Stimulated activated CD8-positive, alpha-beta memory T cell treated with anti-CD3 and anti-CD28 coated beads, Interleukin-15, amount 100 ng/mL, for 48 hours (primary cell): ENCODE results near the gene TBPL2.
"Not testable (repeated sequence)": the region's sequence is repeated elsewhere in the genome, so short reads cannot be mapped to it uniquely, and the experiment has no call there.

ENCODE experiments used
- DNase-seq, 2 donors: peaks; one replicate each; pipeline ENCODE4 v3.0.0-alpha.2; 2020; ENCODE audit warnings: low read depth in 2 of 2

Gene TBPL2

GRCh38 chr14:55440385-55440784 is at the start of gene TBPL2:
Gene TBPL2 (minus strand): TSS chr14:55440616. CDS start chr14:55440449, 167 bp downstream.
- no peak for DNase-seq

GRCh38 chr14:55488204-55488603 is 47.8 kb upstream of the TBPL2 start:
- no peak for DNase-seq

DNA sequence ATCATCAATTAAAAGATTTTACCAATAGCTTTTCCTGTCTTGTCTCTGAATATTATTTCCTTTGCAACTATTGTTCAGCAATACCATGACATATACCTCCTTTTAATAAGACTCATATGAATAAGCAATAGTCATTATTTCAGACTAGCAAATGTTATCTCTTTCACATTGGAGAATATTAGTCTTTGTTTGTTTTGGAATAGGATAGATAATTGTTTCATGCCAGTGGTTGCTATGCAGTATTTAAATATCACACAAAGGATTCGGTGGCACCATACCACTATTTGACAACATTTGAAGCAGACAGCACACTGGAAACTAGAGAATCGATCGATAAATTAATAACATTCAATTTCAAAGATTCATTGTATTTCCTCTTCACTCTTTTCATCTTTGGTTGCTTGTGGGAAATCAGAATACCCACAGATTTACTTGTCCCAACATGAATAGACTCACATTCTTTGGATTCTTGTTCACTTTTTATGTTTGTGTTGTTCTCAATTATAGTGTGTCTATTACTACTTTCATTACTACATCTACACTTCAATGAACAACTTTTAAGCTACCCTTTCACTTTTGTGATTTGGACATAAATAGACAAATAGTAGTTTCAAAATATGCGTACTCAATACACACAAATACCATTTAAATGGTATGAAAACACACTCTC is 42.7 kb upstream of the TBPL2 start:
- no peak for DNase-seq

GRCh38 chr14:55481769-55482168 is 41.4 kb upstream of the TBPL2 start:
- no peak for DNase-seq

- no peak for DNase-seq
Measured at GRCh38 chr14:55477680-55478079, 37.3 kb upstream of the TBPL2 start.

DNA sequence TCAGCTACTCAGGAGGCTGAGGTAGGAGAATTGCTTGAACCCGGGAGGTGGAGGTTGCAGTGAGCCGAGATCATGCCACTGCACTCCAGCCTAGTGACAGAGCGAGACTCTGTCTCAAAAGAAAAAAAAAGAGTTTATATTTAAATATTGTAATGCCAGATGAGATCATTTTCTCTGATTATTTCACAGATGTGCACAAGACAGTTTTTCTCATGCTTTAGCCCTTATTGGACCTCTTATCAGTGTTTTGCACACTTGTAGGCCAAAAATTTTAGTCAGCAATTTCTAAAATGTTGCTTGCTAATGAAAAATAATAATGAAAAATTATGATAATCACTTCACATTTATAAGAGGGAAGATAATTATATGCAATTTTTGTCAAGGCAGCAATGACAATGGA is 36.0 kb upstream of the TBPL2 start:
- DNase-seq = not testable (repeated sequence)

DNA sequence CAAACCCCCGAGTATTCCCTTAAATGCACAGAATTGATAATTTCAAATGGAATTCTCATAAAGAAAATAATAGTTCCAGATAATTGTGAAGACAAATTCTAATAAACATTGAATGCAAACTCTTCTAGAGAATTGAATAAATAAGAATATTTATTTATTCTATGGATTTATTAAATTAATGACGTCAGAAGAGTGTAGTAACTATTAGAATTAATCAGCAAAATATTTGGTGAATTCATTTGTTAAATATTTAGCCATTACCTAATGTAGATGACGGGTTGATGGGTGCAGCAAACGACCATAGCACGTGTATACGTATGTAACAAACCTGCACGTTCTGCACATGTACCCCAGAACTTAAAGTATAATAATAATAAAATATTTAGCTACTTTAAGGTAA is 33.4 kb upstream of the TBPL2 start:
- DNase-seq = no peak

DNA sequence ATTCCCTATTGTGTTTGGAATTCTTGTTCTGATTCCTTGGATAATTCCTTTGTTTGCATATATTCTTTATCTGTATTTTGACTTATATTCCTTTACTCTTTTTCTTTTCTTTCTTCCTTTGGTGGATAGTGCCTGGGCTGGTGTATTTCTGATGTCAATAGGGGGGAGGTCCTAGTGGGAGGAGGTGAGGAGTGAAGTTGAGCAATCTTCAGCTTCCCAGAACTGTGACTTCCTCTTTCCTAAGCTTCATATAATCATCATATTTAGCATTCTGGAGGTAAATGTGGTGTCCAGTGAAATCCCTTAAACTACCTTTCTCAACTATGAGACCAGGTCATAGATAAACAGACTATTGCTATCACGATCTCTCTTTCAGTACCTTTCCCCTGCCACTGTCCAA is 29.6 kb upstream of the TBPL2 start:
- DNase-seq = no peak

- no peak for DNase-seq
Measured at GRCh38 chr14:55467307-55467706, 26.9 kb upstream of the TBPL2 start.

GRCh38 chr14:55458800-55459515 is 18.5 kb upstream of the TBPL2 start:
- no peak for DNase-seq

GRCh38 chr14:55457496-55457895 is 17.1 kb upstream of the TBPL2 start:
- no peak for DNase-seq

GRCh38 chr14:55456411-55456810 is 16.0 kb upstream of the TBPL2 start:
- DNase-seq = not testable (repeated sequence)

DNA sequence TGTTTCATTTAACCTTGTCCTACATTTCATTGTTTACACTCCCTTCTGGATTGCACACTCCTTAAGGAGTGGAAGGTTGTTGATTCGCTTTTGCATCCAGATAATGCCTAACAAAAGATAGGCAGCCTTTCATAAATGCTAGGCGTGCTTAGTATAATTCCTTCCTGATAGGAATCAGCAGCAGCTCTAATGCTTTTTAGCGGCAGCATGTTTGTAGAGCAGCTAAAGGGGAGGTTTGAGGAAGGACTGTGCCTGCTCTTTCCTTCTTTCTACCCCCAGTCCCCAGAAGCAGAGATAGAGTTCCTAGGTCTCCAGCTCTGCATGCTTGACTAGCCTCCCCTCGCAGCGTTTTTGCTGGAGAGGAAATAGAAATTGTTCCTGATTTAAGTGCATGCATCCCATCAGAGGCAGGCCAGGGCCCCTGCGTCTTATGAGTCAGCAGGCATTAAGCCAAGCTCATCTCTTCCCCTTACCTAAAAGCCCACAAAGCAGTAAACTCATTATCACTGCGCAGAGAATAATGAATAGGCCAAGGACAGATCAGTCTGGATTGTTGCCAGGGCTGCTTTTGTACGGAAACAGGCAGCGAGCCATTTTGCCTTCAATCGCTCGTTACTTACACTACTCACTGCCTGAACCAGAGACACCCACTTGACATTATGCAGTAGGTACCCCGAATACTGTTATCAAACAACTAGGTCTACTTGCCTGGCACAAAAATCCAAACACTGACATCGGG is 14.0 kb upstream of the TBPL2 start:
- DNase-seq = no peak

DNA sequence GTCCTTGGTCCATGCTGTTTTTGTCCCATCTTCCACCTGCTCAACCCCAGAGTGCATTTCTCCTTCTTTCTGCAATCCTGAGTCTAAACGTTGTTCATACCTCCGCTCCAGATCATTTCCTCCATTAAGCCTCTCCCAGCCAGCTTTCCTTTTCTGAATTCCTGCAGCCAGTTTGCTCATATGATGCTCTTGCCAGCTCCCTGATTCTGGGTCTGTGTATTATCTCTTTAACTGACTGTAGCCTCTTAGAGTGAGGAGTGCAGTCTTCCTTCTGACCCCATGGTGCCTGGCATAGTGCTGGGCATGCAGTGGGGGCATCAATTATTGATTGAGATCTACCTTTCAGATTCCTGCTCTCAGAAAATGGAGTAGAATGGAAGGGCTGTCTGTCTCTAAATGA is 11.5 kb upstream of the TBPL2 start:
- DNase-seq = no peak

GRCh38 chr14:55451398-55451797 is 11.0 kb upstream of the TBPL2 start:
- DNase-seq = no peak

- DNase-seq = no peak
Measured at GRCh38 chr14:55450987-55451386, 10.6 kb upstream of the TBPL2 start.

DNA sequence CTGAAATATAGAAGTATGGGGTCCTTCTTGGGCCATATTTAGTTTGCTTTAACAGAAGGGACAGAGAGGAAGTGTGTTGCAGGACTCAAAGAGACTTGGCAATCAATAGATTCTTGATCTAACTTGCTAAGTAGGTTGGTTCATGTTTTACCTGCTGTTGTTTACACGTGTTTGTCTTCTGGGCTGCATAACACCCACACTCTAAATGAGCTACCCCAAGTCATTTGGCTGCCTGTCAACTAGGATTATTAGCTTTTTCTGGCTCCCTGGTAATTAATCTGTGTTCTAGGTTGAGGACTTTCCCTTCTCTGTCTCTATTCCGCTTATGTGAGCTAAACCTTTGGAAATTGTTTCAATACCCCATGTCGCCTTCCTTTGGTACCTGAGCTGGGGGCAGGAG is 10.1 kb upstream of the TBPL2 start:
- no peak for DNase-seq

GRCh38 chr14:55450124-55450523 is 9.7 kb upstream of the TBPL2 start:
- DNase-seq = no peak

DNA sequence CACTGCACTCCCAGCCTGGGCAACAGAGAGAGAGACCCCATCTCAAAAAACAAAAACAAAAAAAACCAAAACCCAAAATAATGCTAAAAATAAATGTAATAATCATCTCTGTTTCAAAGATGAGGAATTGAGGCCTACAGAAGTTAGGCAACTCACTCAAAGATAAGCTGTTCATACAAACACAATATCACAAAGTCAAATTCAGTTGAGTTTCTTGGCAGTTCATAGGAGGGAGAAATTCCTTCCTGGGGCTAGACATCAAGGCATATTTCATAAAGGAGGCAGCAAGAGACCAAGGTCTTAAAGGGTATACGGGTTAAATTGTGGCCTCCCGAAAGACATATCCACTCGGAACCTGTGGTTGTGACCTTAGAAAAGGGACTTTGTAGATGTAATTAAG is 8.7 kb upstream of the TBPL2 start:
- no peak for DNase-seq

- DNase-seq = peak in 1 of 2 donors; percentile 43
Measured at GRCh38 chr14:55448141-55448614, 7.8 kb upstream of the TBPL2 start.

- DNase-seq = no peak
Measured at GRCh38 chr14:55446833-55447232, 6.4 kb upstream of the TBPL2 start.

GRCh38 chr14:55446127-55446736 is 5.8 kb upstream of the TBPL2 start:
- DNase-seq = peak in 1 of 2 donors; percentile 21
